ENCODE data around the gene PES1. TPM values are rescaled to one million over a fixed set of nuclear protein-coding genes. Genes with fewer than 3 reads are reported as not detected.

PES1 gene
- 101 to 120 TPM (median 108 TPM) in 5 replicates for total RNA-seq (2022; extraction: Qiagen RNA extraction)

GRCh38 chr22:30591588-30592359 lies at the start of gene PES1:
TSS of gene PES1 (minus strand) at chr22:30591910. CDS start at chr22:30591833, 77 bp downstream.

DNA sequence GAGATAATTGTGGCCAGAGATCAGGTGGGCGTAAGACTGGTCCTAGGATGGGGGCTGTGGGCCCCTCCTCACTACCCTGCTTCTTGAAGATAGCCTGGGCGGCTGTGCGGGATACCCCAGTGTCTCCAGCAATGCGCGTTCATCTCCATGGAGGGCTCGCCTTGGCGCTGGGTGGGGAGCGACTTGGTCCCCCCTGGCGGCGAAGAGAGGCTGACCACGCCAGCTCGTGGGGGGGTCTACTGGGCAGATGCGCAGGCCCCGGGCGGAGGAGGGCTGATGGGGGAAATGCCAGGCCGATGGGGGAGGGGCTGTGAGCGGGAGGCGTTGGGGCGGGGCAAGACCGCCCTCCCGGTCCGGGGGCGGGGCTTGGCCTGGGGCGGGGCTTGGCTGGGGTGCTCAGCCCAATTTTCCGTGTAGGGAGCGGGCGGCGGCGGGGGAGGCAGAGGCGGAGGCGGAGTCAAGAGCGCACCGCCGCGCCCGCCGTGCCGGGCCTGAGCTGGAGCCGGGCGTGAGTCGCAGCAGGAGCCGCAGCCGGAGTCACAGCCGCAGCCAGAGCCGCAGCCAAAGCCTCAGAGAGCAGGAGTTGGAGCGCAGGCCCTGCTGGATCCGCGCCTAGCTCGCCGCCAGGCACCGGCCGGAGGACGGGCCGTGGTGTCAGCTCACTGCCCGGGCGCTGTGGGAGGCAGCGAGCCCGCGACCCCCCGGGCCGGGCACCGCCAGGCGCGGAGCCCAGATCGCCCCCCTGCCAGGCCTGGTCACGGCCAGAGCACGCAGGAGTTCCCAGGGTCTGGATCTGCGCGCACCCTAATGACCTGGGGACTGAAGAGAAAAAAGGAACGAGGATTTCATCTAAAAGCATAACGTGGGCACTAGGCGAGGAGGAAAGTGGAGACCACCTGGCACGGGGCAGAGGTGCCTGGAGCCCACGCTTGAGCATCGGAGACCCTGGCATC lies 43.8 kb upstream of the PES1 start, which contains the start of gene SLC35E4:
TSS of gene SLC35E4 (plus strand) at position 509 of the 953 bp plus-strand sequence. CDS start 670 bp downstream, outside the sequence.

GRCh38 chr22:30606455-30607299 lies 15.0 kb upstream of the PES1 start, which contains the start of gene TCN2:
TSS of gene TCN2 (plus strand) at chr22:30607174. CDS start at chr22:30607332, 158 bp downstream.

DNA sequence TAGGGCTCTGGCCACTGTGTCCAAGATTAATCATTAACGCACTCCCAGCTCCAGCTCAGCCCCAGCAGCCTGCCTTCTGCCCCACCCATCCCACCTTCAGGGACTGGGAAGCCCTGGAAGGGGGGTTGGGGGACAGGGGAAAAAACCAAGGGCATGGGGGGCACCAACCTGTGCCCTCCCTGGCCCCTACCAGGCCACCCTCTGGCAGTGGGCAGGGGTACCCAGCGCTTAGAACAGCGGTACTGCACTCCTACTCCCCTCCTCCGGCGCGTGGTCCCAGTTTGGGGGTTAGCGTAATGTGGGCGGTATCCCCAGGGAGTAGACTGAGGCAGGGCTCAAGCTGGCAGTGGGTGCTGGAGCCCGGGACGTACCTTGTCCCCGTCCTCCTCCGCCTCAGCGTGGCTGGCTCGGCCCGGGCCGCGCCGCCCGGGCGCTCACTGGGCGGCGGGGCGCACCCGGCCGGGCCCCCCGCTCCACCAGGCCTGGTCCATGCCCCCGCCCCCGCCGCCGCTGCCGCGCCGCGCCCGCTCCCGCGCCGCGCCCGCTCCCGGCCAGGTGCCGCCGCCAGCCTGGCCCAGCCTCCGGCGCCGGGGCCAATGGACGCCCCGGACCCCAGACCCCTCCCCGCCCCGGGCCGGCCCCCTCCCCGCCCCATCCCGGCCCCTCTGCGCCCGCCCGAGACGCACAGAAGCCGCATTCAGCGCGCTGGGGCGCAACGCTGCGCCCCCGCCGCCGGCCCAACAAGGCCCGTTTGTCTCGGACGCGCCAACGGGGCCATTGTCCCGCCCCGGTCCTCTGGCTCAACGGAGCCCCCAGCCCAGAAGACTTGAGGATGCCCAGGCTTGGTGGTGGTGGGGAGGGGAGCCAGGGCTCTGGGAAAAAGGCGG lies 17.4 kb downstream of the PES1 start, which contains the start of gene GAL3ST1:
TSS of gene GAL3ST1 (minus strand) at position 571 of the 887 bp plus-strand sequence. CDS start 17,273 bp downstream, outside the sequence.

DNA sequence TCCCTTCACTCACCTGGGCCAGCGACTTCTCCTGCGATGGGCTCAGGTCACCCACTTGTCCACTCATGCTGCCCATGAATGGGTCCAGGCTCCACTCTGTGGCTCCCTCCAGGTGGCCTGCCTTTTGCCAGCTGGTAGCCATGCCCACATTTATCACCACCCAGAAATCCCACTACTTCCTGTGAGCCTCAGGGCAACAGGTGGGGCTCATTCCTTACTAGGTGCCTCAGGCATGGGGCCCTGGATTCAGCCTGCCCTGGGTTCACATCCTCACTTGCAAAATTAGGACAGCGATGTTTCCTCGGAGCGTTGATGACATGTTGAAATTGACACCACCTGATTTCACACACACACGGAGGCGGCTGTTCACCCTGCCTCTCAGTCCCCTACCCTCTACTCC lies 45.1 kb downstream of the PES1 start, which contains the start of gene SEC14L6:
TSS of gene SEC14L6 (minus strand) at position 126 of the 400 bp plus-strand sequence. CDS start at position 67, 59 bp downstream.

Other genes starting within 250 kb of the PES1 start
- gene SF3A1, start 235.0 kb downstream of the PES1 start, total RNA-seq (2022; extraction: Qiagen RNA extraction): 45.5 to 66.8 TPM (median 65.0 TPM) in 5 replicates
- gene CCDC157, start 234.9 kb downstream of the PES1 start, total RNA-seq (2022; extraction: Qiagen RNA extraction): 2.4 to 3.4 TPM (median 3.2 TPM) in 5 replicates
- gene RNF215, start 204.5 kb downstream of the PES1 start, total RNA-seq (2022; extraction: Qiagen RNA extraction): 16.0 to 23.8 TPM (median 21.7 TPM) in 5 replicates
- gene SEC14L2, start 194.9 kb downstream of the PES1 start, total RNA-seq (2022; extraction: Qiagen RNA extraction): 48.2 to 79.6 TPM (median 70.6 TPM) in 5 replicates
- 59.6 to 71.2 TPM (median 69.2 TPM) in 5 replicates for gene MTFP1, start 166.1 kb downstream of the PES1 start, total RNA-seq (2022; extraction: Qiagen RNA extraction)
- gene SEC14L3, start 119.9 kb downstream of the PES1 start, total RNA-seq (2022; extraction: Qiagen RNA extraction): not detected in 5 replicates
- gene SEC14L4, start 86.2 kb downstream of the PES1 start, total RNA-seq (2022; extraction: Qiagen RNA extraction): 4.6 to 6.3 TPM (median 5.8 TPM) in 5 replicates
- not detected in 5 replicates for gene SEC14L6, start 45.2 kb downstream of the PES1 start, total RNA-seq (2022; extraction: Qiagen RNA extraction)
- 7.0 to 11.7 TPM (median 11.1 TPM) in 5 replicates for gene GAL3ST1, start 17.2 kb downstream of the PES1 start, total RNA-seq (2022; extraction: Qiagen RNA extraction)
- gene TCN2, start 15.3 kb upstream of the PES1 start, total RNA-seq (2022; extraction: Qiagen RNA extraction): 4.5 to 5.4 TPM (median 4.9 TPM) in 5 replicates
- 5.0 to 7.3 TPM (median 6.2 TPM) in 5 replicates for gene SLC35E4, start 43.9 kb upstream of the PES1 start, total RNA-seq (2022; extraction: Qiagen RNA extraction)
- 3.3 to 5.4 TPM (median 4.8 TPM) in 5 replicates for gene DUSP18, start 76.0 kb upstream of the PES1 start, total RNA-seq (2022; extraction: Qiagen RNA extraction)
- 8.0 to 10.3 TPM (median 9.2 TPM) in 5 replicates for gene OSBP2, start 103.0 kb upstream of the PES1 start, total RNA-seq (2022; extraction: Qiagen RNA extraction)

Measured in A549 treated with Mapracorat at 1 μM for 4 hours (cell line).